Umbilical cord (tissue), 2 donors: ENCODE data around the gene TMEM45B. TPM values are rescaled to one million over a fixed set of nuclear protein-coding genes. Genes with fewer than 3 reads are reported as not detected.
"Not testable (repeated sequence)": the region's sequence is repeated elsewhere in the genome, so short reads cannot be mapped to it uniquely, and the experiment has no call there.

Experiments used
- DNase-seq: peaks from one replicate; pipeline ENCODE4 v3.0.0-alpha.2; 2015; ENCODE audit warnings: low spot score
- total RNA-seq: library from RNA; depleted of rRNA; stranded (reverse); fragments of >200 nt; gene quantifications from one replicate; pipeline ENCODE4 v1.2.3, GENCODE V29; 2014; ENCODE audit warnings: low replicate concordance; ENCODE audit not compliant: insufficient read depth

Gene TMEM45B
- total RNA-seq, 1 donor from 2014 or later = 2.9 TPM

DNA sequence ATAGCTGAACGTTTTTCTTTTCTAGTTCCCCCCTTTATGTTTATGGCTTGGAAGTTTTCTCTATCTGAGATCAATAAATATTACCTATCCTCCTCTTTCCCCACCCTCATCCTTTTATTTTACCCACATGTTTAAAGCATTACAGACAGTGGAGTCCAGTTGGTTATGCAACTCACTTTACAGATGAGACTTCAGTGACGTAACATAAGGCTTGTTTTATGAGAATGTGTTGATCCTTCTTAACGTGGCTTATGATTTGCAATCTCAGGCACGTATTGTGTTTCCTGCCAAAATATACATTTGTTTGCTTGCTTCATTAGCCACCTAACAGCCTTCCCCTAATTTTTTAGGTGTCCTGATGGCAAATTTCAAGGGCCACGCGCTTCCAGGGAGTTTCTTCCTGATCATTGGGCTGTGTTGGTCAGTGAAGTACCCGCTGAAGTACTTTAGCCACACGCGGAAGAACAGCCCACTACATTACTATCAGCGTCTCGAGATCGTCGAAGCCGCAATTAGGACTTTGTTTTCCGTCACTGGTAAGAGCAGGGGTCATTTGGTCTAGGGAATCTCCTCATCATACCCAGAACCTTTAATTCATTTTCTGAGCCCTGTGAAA lies 36.6 kb downstream of the TMEM45B start:
- DNase-seq = no peak

DNA sequence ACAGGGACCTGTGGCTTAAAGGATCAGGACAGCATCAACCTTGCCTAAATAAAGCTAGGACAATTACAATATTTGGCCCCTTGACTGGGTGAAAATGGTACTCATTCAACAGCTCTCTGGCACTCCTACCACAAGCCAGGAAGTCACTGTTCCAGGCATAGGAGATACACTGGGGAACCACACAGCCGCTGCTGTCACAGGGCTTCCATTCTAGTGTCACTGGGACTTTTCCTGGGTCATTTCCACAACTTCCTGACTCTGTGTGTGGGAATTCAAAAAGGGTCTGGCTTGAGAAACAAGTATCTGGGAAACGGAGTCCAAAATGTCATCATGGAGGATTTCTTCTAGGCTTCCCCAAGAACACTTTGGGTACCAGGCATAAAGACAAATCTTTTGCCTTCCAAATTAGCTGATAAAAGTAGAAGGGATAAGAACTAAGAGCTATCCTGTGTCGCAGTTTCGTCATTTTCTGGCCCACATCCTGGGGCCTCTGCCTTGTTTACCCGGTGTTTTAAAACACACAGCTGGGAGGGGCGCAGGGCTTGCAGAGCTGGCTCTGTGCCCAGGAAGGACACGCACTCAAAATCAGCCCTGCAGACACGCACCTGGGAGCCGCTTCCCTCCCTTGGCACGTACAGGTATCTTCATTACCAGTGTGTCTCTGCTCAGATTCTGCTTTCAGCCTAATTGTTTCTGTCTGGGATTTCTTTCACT lies 38.0 kb downstream of the TMEM45B start:
- DNase-seq = peak; percentile 78

DNA sequence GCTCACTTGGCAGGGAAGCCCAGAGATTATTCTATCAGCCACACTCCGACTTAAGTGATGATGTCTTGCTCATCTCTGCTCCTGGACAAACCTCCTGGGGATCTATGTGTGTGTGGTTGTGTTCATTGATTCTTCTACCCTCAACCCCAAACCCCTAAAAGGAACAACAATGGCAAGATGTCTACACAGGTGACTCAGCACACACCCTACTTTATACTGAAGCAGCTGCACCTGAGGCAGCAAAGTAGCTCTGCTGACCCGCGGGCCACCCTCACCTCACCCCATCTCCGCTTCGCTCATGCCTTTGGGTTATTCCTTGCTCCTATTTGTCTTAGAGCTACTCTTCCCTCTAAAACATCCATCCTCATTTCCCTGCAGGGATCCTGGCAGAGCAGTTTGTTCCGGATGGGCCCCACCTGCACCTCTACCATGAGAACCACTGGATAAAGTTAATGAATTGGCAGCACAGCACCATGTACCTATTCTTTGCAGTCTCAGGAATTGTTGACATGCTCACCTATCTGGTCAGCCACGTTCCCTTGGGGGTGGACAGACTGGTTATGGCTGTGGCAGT lies 38.7 kb downstream of the TMEM45B start:
- DNase-seq = no peak

DNA sequence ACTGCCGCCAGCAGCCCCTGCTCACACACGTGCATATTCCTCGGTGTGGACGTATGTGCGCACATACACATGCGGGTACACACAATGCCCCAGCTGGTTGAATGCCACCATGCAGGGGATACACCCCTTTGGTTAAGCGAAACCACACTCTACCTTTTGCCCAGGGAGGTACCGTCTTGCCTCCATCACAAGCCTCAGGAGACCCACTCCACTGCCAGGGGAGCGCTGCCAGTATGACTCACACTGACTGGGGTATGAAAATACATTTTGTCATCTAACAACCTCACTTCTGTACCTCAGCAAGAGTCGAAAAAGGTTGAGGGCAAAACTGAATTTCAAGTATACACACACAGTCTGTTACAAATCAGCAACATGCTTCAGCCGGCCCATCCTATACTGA lies 39.4 kb downstream of the TMEM45B start:
- no peak for DNase-seq

DNA sequence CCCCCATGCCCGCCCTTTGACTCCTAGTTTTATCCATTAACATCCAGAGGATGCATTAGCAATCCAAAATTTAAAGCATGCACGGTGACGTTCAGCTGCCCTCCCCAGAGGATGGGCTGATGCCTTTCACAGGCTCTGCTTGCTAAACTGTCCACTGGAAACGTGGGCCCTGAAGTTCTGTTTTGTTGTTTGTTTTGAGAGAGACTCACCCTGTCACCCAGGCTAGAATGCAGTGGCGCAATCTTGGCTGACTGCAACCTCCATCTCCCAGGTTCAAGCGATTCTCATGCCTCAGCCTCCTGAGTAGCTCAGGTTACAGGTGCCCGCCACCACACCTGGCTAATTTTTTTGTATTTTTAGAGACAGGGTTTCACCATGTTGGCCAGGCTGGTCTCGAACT lies 40.4 kb downstream of the TMEM45B start:
- DNase-seq = no peak

DNA sequence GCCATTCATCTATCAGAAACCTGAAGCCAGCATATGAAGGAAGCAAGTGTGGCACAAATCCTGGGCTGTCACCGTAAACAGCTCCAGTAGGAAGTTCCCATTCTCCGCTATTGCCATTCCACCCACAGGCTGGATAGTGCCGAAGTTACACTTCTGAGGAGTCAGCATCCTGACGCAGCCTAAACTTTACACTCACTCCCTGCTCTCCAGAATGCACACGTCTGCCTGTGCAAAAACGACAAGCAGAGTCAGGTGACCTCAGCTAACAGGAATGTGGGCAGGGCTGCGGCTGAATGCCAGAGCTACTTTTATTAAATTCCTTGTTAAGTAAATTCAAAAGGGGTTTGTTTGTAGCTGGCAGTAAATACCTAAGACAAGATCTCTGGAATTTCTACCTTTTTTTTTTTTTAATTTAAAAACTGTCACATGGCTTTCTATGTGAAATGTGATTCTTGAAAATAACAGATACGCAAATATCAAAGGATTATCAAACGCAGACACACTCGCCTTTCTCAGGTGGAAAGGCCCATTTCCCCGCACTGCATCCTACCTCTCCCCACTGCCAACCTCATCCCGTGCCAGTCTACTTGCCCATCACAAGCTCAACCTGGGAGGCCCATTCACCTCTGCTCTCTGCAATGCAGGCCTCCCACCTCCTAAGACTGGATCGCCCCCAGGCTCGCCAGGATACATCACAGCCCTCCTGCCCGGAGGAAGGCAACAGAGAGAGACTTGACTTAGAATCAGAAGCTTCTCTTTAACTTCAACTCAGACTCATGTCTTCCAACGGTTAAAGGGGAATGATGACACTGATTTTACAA lies 46.3 kb downstream of the TMEM45B start:
- peak; percentile 96 for DNase-seq

DNA sequence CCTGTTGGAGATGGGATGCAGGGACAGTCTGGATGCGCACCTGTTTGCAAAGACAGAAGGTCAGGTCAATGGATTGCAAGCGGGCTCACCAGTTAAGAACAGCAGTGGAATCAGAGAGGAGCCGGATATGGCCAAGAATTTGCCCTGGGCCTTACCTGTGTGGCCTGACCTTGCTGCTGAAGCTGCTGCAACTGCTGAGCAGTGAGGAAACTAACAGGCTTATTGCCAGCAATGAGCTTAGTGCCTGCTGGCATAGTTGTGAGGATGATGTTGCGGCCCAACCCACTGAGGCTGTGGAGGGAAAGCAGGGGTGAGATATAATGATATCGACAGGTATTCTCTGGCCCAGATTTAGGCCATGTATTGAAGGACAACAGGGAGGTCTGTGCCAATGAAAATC lies 49.2 kb downstream of the TMEM45B start:
- DNase-seq = no peak

DNA sequence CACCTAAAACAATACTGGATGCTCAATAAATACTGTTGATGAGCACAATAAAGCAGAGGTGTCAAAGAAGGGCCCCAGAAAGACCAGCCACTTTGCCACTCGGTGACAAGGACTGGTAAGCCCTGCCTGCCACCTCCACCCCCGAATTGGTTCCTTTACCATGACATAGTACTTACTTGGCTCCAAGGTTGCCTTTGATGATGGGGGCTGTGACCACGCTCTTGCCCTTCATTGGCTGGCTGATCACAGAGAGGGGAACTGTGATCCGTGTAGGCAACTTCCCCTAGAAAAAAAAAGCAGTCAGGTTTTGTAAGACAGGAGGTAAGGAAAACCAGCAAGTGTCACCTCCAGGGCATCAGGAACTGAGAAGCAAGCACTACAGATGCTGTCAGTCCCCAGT lies 50.1 kb downstream of the TMEM45B start:
- no peak for DNase-seq

DNA sequence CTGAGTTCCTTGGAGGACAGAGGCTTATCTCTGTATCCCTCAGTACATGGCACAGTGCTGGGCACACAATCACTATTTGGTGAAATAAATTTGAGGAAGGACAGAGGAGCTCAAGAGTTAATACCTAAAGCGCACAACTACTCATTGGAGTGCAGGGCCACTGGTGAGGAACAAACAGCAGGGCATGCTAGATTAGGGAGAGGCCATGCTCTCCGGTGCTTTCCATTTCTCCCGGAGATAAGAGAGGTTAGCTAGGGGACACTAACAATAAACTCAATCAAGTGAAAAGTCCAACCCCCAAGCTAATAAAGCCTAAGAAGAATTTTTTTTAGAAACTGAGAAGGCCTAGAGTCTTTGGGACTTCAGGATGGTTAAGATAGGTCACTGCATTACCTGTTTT lies 50.7 kb downstream of the TMEM45B start:
- no peak for DNase-seq

DNA sequence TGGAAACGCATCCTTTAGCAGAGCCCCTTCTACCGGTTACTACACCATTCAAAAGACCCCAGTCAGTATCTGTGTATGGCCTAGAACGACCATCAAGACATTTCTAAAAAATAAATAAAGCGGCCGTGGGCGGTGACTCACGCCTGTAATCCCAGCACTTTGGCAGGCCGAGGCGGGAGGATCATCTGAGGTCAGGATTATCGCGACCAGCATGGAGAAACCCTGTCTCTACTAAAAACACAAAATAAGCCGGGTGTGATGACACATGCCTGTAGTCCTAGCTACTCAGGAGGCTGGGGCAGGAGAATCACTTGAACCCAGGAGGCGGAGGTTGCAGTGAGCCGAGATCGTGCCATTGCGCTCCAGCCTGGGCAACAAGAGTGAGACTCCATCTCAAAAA lies 53.0 kb downstream of the TMEM45B start:
- DNase-seq = not testable (repeated sequence)

DNA sequence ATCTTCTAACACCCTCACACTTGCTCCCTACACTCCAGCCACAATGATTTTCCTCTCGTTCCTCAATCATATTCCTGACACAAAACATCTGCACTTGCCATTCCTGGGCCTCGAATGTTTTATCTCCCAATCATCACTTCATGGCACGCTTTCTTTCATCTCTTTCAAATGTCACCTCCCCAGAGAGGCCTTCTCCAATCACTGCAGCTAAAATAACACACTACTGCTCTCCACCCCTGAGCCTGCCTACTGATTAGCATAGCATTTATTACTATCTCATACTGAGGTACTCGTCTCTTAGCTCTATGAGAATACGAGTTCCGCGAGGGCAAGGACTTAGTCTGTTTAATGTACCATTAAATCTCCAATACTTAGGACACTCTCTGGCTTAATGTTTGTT lies 56.3 kb downstream of the TMEM45B start:
- DNase-seq = no peak

DNA sequence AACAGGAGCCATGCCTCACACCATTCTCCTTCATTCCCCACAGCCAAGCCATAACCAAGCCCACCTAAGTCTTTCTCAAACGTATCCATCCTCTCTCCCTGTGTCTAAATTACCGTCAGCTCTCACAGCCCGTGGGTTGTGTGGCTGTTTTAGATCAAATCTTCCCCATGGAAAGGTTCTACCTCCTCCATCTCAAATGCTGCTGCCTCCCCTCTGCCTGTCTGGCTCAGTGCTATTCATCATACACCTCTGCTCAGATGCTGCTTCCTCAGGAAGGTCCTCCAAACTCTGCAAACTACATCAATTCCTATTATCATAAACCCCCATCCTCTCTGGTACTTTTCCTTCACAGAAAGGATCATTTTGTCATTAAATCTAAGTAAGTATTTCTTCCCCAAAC lies 64.7 kb downstream of the TMEM45B start:
- no peak for DNase-seq

DNA sequence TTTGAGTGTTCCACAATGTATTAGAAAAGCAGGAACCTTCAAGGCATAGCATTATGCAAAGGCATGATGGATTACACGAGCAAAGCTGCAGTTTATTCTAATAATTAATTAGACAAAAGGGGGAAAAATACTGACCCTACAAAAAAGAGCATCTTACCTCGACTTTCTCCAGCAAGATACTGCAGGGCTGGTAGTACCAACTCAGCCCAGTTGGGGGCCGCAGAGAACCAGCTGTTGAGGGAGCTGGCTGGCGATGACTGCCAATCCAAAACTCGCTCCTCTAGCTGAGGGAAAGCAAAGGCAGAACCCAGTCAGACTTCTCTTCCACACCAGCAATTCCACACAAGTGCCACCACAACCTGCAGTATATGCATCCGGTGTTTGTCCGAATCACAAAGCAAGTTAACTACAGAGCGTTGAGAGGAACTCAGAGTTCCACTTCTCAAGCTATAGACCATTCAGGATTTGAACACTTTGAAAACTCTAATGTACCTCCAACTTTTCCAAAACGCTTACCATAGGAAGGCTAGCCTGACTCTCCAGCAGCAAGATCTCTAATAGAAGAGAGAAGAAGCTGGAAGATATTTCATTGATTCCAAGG lies 66.0 kb downstream of the TMEM45B start:
- DNase-seq = peak; percentile 12

DNA sequence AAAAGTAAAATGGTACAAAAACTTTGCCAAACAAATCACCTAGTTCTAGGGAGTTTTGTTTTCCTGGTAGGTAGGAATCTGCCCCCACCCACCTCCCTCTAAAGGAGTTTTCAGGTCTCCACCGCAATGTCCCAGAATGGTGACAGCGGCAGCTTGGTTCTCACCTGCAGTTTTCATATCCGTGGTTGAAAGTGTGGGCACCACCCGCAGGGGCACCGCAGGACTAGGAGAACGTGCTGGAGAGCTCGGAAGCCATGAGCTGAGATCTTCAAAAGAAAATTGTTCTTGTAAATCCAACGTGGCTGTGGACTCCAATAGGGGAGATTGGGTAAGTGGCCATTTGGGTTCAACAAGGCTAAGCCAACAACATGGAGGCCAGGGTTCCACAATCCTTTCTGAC lies 68.9 kb downstream of the TMEM45B start:
- DNase-seq = no peak

DNA sequence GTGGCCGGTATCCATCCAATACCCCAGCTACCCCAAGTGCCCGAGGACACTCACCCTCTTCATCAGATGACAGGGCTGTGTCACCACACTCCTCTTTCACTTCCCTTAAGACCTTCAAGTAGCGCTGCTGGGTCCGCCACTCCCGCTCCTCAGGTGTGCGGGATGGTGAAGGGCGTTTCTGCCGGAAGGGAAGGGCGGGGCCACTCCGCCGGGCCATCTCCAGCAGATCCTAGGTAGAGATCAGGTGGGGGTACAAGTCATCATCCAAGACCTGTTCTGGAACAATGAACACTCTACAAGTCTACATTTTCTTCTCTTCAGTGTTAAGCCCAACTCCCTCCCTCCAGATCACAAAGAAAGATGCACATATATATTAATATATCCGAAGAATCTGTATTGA lies 69.7 kb downstream of the TMEM45B start:
- no peak for DNase-seq

DNA sequence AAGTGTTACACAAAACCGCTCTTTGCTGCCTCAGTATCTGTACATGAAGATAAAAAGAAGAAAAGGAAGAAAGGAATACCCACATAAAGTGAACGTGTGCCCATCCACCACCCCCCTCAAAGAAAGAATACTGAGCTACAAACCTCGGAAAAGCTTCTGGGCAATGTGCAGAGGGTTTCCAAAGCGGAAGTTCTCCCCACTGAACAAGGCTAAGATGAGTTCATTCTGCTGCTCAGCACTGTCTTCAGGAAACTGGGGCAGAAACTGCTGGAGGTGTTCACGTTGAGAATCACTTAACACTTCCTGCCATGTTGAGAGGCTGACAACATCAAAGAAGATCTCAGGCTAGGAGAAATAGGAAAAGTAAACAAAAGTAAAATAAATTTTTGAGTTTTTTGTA lies 72.8 kb downstream of the TMEM45B start:
- no peak for DNase-seq

DNA sequence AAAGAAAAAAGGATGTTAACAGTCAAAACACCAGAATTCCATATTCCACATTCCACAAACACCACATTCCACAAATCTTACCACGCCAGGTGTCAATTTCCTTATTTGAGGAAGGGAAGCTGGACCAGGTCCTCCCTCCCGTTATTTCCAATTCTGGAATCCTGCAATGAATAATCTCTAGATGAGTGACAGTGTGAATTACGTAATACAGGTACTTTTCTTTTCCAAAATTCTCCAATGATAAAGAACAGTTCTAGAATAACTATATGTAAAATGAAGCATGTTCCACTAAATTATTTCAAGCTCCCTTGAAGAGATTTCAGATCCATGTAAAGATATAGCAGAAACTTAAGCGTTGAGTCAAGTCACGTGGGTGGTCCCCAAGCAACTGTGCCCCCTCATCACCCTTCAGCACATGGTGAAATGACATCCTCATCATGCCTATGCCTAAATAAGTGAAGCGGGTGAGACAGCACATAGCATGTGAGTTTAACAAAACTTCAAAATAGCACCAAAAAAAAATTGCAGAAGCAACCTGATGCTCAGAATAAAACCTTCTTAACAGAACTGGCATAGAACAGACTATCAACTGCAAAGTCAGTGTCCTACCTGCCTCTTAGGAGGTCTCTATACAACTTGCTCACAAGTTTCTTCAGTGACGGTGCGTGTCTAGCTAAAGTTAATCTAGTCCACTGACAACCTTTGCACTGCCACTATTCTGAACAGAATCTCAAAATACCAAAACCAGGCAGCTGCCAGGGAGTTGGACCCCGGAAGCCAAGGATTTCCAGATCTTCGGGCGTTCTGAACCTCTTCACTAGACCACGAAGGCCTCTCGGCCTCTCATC lies 78.9 kb downstream of the TMEM45B start:
- peak; percentile 24 for DNase-seq

DNA sequence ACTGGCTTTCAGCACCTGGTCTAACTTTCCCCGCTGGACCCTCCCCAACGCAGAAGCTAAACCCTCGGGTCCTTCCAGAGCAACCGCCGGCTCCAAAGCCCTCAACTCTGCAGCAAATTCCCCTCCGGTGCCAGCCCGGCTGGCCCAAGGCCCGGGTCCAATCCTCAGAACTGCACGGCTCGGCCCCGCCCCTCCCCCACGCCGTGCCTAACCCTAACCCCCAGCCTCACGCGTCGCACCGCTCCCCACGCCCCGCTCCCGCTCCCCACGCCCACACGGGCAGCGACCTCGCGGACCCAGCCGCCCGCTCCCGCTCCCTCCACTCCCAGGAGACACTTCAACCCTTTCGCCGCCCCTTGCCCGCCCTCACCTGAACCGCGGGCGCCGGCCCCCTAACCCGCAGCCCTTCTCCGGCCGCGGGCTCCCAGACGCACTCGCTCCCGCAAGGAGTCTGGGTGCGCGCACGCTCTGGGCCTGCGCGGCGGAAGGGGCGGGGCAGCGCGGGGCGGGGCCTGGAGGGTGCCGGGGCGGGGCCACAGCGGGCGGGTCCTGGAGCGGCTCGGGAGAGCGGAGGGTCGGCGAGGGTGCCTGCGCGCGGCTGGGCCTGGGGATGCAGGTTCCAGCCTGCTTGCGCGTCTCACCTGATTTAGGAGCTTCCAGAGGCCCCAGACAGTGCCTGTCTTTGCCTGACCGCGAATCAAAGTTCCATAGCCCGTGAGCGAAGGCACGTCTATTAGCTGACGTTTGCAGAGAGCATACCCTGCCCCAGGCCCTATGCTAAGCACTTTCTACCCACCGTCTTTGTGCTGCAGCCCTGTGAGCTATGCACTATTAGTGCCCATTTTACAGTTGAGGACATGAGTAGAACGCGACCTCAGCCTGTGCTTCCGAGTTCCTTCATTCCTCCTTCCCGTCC lies 79.7 kb downstream of the TMEM45B start, which contains the start of gene NFRKB:
Gene NFRKB (minus strand): TSS at position 453 of the 916 bp plus-strand sequence. CDS start 2,729 bp downstream, outside the sequence.
- DNase-seq = peak; percentile 87

DNA sequence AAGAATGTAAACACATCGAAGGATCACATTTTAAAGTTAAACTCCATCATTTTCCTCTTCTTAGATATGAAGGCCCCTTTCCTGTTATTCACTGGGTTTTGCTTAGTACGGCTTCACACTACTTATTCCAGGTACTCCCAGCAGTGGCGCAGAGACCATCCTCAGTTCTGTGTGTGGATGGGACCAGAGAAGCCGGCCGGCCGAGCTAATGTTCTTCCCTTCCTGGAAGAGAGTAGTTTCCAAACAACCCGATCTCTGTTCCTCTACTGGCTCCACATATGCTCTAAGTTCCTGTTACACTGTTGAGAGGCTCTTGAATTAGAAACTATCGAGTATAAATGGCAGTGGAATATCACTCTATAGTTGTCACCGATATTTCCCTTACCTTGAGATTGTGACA lies 80.4 kb downstream of the TMEM45B start:
- DNase-seq = no peak

DNA sequence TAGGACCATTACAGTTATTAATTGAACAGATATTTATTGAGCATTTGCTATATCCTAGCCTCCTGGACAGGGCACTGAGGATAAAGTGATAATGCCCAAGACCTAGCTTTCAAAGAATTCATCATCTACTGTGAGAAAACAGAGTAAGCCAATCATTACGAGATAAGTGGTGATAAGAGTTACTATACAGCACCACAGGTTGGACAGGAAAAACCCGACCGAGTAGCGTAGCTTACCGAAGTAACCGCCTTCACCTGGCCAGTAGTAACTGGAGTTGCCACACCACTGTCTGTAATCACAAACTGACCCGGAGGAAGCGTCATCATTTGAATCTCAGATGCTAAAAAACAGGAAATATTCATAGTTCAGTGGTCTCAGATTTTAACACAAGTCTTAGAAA lies 89.8 kb downstream of the TMEM45B start:
- DNase-seq = peak; percentile 28
